Cerebellar cortex (tissue), 1 donor: ENCODE measurements around the gene PTPRF.
A peak's percentile ranks its signal among the peaks of the same experiment; 100 is the strongest.

Source experiments
- DNase-seq: peaks from one replicate; pipeline ENCODE4 v3.0.0-alpha.2; 2015; ENCODE audit warnings: low spot score

PTPRF gene

DNA sequence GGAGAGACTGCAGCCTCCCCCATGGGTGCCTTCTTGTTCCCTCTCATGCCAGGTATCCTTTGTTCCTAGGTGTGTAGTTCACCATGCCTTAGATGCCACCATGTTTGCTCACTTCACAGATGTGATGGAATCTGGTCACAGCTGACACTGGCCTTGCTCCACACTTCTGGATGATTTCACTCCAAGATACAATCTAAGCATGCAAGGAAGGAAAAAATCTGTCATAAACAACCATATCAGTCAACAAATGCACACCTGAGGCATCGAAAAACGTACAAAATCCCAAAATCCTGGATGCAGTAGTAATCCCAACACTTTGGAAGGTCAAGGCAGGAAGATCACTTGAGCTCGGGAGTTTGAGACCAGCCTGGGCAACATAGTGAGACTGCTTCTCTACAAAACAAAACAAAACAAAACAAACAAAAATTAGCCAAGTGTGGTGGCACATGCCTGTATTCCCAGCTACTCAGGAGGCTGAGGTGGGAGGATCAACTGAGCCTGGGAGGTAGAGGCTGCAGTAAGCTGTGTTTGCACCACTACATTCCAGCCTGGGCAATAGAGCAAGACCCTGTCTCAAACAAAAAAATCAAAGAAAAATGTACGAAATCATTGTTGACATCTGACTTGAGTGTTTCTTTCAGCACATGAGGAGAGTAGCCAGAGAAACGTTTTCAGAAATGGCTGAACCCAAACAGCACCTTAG, 17.1 kb upstream of the PTPRF start:
- DNase-seq, result no peak

DNA sequence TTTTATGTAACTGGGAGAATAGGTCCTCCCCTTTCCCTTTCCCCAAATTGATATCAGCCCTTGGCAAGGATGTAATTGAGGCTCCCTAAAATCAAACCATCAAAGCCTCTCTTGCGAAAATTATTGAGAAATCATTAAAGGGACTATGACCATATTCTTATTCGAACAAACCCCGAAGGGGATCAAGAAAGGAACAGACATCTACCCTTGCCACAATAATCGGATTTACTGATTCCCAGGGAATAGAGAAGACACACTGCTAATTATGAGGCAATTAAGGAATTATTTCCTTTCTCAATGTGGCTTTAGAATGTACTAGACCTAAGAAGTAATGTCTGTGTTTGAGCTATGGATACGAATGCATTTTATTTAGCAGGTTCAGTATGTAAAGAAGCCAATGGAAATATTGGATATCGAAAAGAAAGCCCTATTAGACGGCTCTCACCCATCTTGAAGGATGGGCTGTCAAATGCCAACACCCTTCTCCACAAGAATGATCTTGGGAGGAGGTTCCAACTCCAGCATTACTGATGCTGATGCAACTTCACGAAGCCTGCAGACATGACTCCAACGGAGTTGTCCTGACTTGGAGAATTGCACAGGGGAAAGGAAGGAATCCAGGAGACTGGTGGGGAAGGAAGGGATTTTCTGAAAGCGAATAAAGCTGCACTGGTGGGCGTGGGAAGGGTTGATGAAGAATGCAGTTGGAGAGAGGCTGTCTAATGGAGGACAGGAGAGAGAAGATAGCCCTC, 11.6 kb upstream of the PTPRF start:
- no peak for DNase-seq

DNA sequence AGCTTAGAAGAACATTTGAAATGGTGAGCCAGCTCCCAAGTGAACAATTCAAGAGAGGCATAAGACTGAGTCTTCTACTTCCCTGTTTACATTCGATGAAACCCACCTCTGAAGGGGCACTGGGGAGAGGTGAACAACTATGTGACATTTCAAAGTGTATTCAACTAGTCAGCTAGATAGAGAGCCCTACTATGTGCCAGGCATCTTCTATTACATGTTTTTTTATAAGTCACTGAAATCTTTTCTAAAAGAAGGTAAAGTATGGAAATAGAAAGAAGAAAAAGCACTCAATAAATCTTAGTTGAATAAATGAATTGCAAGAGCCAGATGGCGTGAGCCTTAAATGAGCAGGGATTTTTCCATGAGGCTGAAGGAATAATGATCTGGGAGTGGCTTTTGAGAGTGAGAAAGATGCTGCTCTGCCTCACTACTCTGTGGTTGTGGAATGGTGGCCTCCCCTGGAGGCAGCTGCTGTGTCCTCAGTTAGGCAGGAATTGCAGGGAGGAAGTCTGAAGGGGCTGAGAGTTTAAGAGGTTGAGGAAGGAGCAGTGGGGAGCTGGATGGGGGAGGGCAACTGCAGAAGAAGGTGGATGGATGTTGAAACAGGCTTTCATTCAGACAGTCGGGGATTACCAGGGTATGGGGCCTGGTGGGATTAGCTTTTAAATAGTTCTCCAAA, 10.4 kb upstream of the PTPRF start:
- DNase-seq, result no peak

DNA sequence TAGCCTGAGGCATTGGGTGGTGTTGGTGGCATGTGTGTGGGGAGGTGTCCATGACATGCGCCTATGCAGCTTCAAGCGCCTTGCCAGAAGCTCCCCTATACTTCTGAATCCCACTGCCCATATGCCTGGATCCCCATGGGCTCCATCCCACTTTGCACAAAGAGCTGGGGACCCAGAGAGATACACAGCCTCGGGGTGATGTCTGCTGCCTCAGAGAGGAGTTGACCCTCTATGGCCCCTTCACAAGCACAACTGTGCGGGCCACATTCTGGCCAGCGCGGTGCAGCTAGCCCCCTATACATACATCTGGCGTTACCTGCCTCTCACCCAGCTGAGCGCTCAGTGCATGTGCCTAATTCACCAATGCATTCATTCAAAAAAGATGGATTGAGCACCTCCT, 9.6 kb upstream of the PTPRF start:
- no peak for DNase-seq

DNA sequence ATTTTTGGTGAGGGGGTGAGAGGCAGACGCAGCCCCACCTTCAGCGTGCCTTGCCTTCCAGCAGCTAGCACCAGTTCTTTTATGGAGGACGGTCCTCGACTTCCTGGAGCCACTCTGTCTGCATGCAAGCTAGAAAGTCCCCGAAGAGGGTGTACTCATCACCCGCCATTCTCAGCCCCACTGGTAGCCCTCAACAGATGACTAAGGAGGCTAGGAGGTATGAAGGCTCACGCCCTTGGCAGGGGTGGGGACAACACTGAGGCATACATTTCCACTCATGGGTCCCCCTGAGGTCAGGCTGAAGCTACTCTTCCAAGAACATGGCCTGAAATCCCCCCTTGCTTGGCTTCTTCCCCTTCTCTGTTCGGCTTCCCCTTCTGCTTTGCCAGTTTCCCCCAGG, 8.9 kb upstream of the PTPRF start:
- DNase-seq, result no peak

DNA sequence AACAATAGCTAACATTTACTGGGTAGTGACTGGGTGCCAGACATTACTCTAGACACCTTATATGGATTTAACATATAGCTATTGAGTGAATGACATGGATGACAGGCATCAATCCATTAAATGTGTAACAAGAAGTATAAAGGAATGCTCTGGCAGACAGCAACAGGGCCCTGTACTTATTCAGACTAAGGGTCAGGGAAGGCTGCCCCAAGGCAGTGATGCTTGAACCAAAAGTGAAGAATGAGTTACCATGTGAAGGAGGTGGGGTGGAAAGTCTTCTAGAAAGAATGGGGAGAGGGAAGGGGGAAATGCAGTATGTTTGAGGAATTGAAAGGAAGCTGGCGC, 8.3 kb upstream of the PTPRF start:
- no peak for DNase-seq

DNA sequence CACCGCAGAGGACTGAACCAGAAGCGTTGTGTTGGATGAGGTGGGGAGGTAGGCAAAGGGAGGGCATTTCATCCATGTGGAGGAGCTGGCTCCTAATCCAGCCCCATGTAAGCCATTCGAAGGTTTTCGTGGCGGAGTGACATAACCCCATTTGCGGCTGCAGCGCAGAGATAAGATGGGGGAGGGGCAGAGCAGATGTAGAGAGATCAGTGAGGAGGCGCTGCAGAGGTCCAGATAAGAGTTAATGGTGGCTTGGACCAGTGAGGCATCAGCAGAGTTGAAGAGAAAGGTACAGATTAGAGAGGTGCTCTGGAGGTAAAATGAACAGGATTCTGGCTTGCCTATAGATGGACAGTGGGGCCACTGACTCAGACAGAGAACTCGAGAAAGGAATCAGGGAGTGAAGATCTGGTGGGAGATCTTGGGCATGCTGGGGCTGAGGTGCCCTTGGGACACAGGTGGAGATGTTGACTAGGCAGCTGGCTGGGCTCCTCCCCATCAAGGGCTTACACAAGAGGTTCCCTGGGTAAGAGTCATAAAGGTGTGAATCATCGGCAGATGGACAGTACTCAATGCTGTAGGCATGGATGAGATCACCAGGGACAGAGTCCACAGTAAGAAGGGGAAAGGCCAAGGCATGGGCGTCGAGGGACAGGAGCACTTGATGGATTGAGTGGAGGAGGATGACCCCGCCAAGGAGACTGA, 7.8 kb upstream of the PTPRF start:
- no peak for DNase-seq

DNA sequence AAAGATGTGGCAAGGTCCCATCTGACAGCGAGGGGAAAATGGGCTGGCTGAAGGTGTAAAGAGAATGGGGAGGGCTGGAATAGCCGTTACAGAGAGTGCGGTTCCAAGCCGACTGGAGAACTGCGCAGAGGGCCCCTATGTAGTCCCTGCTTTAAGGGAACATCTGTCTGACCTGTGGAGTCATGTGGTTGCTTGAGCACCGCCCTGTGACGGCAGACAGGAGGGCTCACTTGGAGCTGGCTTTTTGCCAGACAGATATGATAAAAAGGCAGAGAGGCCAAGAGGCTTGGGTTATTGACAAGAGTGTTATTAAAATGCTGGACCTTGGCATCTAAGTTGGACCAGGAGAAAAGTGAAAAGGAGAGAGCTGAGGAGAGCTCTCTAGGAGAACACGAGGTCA, 5.9 kb upstream of the PTPRF start:
- DNase-seq, result no peak

DNA sequence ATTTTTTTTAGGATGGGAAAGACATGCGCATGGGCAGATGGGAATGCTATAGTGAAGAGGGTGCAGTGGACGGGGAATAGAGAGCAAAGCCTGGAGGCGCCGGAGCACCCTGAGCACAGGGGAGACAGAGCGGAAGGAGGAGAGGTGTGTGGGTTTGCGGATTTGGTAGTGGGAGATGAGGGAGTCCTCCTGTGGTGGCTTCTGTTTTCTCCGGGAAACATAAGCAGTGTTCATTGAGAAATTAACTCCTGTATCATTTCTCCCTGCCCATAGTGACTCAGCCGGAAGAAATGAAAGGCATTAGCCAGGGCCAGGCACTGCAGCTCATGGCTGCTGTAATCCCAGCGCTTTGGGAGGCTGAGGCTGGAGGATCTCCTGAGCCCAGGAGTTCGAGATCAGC, 4.7 kb upstream of the PTPRF start:
- no peak for DNase-seq

DNA sequence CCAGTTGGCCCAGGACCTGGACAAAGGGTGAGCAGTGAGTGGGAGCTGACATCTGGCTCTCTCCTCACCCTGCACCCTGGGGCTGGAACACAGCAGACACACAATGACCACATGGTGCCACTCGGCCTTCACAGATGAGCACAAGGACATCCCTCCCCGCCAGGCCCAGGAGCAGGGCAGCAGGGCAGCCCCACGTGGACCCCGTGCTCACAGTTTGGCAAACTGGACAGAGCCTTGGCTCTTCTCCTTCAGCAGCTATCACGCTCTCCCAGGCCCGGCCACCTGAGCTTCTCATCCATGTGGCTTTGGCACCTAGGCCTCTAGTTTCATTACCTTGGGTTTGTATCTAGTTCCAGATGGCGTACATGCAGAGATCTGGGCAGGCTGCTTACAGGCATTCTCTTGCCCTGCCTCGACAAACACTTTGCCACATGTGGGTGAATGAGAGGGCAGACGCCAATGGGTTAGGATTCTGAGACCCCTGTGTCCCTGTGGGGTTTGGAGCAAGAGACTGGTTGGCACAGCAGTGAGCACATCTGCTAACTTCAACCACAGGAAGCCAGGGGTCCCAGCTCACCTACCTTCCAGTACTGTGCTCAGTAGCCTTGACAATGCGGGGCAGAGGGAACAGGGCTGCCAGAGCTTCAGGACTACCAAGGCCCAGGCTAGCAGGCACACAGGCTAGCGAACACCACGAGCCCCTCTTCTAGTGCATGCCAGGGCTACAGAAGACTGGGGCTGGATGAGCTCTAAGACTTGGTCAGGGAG, 3.4 kb upstream of the PTPRF start:
- no peak for DNase-seq

DNA sequence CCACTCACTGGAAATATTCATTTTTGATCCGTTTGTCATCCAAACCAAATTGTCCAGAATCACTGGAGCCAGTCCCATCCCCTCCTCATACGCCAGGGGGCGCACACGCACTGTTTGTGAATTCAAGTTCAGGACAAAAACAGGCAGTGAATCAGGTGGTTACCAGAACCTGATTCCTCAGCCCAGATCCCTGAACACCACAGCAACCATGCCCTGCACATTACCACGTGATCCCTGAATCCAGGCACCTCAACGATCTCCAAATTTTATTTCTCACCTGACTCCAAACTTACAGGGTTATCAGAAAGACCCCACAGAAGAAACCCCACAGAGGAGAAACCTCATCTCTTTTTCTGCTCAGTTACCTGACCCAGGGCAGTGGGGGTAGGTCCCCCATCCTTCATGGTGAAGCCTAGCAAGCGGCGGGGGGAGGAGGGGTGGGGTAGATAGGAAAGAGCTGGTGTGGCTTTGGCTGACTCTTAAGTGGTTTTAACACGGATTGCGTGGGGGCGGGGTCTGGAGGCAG, 1.4 kb upstream of the PTPRF start:
- DNase-seq, result peak; percentile 82

DNA sequence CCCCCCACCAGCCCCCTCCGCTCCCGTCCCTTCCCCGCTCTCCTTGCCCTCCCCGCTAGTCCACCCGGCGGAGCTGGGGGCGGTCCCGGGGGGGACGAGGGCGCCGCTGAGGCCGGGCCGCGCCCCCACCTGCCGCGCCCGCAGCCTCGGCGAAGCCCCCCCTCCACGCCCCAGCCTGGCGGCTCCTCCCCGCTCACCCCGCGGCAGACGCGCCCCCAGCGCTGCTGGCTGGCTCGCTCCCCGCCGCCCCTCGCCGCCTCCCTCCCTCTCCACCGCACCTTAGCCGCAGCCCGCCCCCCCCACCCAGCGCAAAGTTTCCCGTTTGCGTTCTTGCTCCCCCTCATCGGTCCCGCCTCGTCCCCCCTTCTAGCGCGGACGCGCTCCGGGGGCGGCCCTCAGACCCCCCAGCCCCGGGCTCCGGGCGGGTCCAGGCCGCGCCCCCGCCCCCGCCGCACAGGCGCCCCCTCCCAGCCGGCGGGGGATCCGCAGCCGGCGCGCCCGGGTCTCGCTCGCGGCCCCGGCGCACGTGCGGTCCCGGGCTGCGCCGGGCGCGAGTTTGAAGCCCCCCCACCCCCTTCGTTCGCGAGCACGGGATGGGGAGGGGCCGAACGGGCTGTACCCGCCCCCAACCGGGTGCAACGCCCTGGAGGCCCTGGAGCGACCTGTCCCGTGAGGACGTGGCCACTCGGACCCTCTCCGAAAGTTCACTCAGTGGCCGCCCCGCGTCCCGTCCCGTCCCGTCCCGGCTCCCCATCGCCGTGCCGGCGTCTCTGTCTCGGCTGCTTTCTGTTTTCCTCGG, 623 bp downstream of the PTPRF start:
- no peak for DNase-seq

DNA sequence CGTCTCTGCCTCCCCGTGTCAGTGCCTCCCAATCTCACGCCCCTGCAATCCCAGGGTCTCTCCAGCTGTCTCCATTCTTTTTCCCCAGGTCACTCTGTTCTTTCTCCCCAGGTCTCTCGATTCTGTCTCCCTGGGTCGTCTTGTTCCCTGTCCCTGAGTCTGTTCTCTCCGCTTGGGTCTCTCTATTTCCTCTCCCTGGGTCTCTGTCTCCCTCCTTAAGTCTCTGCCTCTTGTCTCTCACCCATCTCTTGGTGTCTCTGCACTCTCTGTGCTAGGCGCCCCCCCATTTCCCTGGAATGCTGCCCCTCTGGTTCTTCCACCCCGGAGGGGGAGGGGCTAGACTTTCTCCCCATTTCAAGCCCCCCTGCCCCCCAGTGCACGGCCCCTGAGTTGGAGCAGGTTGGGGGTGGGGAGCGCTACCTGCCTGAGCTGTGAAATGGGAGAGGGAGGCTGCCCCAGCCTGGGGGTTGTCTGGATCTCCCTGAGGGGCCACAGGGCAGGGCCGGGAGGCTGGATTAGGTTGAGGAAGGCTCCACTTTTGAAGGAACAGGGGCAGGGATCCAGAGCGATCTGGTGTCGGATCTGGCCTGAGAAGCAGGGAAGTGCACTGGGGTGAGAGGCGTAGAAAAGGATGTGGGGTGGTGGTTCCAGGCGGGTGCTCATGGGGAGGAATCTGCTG, 1.4 kb downstream of the PTPRF start:
- no peak for DNase-seq

DNA sequence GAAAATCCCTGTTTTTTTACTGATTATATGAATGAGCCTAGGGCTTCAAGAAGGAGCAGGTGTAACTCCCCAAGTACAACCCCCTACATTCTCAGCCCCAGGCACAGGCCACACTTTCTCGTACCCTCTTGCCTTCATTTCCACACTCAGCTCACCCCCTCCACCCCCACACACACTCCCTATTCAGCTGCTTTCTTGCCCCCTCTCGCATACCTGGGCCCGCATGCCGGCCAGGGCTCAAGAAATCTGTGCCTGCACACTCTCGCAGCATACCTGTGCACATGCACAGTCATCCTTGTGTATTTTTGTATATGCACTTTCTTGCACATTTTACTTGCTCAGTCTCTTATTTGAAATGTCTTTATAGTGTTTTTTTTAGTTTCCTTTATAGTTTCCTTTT, 2.0 kb downstream of the PTPRF start:
- DNase-seq, result no peak

DNA sequence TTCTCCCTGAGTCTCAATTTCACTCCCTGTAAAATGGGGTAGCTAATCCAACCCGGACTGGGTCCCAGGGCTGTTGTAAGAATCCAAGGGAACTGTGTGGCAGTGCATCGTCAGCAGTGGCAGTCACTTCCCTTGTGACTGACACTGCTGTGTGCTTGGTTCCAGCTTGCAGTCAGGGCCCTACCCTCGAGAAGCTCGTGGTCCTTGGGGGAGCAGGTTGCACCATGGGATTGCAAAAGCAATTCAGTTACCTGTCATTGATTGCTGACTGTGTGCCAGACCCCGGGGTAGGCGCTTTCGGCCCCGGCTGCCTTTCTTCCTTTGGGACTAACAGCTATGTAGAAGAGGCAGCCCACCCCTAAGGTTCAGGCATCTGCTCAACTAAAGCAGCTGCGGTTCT, 2.9 kb downstream of the PTPRF start:
- DNase-seq, result no peak

DNA sequence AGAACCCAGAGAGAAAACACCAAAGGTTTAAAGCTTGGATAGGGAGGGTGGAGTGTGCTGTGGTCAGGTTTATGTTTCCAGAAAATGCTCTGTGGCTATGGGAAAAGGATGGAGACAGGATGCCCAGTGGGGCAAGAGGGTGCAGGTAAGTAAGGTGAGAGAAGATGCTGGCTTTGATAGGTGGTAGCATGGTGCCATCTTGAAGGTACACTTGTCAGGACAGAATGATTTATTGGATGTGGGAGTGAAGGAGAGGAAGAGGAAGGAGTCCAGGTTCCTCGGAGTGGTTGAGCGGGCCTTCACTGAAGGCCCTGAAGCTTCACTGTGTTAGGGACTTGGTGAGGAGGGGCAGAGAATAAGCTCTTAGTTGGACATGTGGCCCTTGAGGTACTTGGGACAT, 3.6 kb downstream of the PTPRF start:
- no peak for DNase-seq

DNA sequence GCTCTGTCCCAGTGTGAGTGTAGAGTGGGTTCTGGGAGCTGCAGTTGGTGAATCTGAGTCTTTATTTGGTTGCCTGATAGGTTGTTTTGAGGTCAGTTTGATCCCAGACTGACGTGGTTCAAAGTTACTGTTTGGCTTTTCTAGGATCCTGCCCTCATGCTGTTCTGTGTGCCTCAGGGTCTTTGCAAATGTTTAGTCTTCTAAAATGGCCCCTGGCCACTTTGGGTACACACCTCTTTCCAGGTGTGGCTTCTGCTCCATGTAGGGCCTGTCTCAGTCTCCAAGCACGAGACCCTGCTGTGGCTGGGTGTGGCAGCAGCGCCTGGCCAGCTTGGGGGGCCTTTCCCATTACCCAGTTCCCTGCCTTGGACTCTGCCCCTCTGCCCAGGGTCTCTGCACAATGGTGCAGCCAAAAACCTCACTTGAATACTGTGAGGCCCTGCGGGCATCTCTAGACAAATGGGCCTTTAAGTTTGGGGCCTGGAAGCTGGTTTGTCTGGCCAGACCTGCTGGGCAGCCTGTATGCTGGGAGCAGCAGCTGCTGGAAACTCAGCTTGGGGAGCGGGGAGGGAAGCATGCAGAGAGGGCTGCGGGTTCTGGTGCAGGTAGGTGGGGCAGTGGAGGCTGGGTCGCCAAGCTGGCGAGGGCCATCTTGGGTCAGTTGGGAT, 5.6 kb downstream of the PTPRF start:
- no peak for DNase-seq

DNA sequence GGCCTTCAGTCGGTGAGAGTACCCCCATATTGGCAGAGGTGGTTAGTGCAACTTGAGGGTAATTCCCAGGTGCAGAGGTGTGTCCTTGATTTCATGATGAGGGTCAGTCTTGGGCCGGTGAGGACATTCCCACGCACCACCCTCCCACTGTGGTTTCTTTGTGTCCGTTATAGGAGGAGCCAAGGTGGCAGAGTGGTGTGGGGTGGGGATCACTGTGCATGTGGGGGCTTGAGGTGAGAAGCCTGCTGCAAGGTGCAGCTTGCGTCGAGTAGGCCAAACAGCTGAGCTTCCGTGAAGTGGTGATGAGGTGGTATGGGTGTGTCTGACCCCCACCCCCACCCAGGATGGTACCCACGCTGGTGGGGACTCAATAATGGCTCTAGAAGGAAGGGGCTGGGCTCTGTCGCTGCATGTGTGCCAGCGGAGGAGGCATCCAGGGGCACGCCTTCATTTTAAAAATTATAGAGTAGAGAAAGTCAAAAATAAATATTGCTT, 6.2 kb downstream of the PTPRF start:
- no peak for DNase-seq

DNA sequence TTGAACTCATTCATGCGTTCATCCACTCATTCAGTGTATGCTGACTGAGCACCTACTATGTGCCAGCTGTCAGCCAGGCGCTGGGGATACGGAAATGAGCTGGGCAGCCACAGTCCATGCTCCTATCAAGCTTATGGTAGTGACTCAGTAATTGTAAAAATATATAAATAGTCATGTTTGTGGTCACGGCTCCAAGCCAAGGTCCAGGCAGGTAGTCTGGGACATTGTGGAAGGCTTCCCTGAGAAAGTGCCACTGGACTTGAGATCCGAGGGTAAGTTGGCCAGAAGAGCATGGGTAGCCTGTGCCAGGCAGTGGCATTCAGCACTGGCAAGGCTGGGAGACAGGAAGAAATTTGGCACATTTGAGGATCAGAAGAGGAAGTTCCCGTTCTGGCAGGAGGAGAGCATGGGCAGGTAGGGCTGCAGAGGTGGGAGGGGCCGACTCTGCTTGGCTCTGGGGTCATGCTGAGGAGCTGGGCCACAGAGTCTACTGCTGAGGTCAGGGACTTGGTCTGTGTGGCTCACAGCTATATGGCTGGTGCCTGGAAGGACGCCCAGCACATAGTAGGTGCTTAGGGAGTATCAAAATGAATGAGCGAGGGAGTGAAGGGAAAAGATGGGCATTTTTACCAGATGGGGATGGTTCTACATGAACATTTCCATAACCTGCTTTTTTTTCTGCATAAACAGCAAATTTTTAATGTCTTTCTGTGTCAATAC, 6.9 kb downstream of the PTPRF start:
- no peak for DNase-seq
